Measurements from ENCODE around the gene RCL1.

DNA sequence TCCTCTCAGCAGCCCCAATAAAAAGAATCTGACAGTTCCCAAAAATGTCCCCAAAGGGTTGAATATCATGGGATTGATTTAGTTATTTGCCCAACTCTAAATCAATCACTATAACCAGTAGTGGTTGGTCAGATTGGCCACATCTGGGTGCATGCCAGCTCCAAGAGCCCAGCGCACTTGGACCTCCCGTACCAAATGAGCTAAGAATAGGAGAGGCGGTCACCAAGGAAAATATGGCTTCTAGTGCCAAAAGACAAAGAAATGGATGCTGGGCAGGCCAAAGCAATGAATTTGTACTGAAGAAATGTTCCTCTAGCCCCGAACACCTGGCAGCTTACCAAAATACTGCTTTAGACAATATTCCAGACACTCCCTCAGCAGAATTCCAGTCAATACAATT, 80.3 kb downstream of the RCL1 start:
- TF ChIP-seq, protein P1, sequence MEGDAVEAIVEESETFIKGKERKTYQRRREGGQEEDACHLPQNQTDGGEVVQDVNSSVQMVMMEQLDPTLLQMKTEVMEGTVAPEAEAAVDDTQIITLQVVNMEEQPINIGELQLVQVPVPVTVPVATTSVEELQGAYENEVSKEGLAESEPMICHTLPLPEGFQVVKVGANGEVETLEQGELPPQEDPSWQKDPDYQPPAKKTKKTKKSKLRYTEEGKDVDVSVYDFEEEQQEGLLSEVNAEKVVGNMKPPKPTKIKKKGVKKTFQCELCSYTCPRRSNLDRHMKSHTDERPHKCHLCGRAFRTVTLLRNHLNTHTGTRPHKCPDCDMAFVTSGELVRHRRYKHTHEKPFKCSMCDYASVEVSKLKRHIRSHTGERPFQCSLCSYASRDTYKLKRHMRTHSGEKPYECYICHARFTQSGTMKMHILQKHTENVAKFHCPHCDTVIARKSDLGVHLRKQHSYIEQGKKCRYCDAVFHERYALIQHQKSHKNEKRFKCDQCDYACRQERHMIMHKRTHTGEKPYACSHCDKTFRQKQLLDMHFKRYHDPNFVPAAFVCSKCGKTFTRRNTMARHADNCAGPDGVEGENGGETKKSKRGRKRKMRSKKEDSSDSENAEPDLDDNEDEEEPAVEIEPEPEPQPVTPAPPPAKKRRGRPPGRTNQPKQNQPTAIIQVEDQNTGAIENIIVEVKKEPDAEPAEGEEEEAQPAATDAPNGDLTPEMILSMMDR (optimal IDR thresholded peaks at IDR 0.05 in 1 of 3, IDR thresholded peaks at IDR 0.05 in 1 of 3, conservative IDR thresholded peaks at IDR 0.05 in 1 of 3; ENCODE audit: extremely low read depth in 1 of 3, insufficient read depth in 2 of 3, low read length in 3 of 3), result no peak
- no peak for TF ChIP-seq EZH2 (IDR thresholded peaks at IDR 0.05; ENCODE audit: low read length)
